NK-92 treated with Interleukin-12 subunit alpha and Interleukin-12 subunit beta, amount 100 ng/mL, for 24 hours (cell line): ENCODE data around the gene STAB2.

Experiments
- DNase-seq: peaks from one replicate; lab custom pipeline; 2025; lab: John Stamatoyannopoulos, UW

Gene STAB2

GRCh38 chr12:103783744-103784664 lies 196.9 kb downstream of the STAB2 start:
- no peak for DNase-seq

DNA sequence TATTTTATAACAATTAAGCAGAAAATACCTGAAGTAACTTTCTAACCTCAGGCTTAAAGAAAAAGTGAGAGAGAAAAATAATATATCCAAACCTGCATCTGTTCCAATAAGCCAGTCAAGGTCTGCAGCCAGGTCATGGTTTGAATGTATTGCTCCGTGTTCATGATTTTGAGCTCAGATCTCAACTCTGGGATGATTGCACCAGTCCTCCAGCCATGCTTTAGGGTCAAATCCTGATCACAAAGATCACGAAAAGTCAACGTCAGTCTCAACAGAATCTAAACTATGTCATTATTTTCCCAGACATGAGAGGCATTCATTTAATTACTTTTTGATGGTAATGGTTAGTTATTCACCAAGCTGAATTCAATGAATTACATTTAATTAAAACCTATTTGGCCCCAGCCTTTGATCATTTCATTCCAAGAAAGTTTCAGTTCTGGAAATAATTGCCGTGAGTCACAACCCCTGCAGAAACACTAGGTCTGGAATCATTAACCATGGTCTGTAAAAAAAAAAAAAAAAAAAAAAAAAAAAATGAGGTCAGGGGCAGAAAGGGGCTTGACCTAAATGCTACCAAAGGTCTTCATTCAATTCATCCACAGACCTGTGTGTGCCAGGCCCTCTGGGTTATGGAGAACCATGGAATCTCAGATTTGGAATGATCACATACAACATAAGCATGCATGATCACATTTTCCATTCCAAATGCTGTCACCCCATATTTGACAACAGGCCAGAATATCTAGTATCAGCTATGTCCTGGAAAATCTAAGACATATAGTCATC lies 198.4 kb downstream of the STAB2 start:
- no peak for DNase-seq

- DNase-seq: no peak
Observed at GRCh38 chr12:103786201-103786600, 199.1 kb downstream of the STAB2 start.

DNA sequence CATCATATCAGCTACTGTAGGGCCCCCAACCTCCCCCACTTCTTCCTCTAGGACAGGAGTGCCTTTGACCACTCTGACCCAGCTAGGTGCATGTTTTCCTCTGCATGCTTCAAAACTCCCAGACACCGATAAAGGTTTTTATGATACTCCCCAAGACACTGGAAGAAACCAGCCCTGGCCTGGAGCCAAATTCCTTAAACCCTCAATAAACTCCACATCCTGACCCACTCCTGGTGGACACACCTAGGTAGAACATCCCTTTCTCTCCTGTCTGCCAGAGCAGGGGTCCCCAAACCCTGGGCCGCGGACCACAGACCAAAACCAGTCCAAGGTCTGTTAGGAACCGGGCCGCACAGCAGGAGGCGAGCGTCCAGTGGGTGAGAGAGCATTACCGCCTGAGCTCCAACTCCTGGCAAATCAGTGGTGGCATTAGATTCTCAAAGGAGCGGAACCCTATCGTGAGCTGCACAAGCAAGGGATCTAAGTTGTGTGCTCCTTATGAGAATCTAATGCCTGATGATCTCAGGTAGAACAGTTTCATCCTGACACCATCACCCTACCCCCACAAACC lies 204.4 kb downstream of the STAB2 start:
- DNase-seq: no peak

DNA sequence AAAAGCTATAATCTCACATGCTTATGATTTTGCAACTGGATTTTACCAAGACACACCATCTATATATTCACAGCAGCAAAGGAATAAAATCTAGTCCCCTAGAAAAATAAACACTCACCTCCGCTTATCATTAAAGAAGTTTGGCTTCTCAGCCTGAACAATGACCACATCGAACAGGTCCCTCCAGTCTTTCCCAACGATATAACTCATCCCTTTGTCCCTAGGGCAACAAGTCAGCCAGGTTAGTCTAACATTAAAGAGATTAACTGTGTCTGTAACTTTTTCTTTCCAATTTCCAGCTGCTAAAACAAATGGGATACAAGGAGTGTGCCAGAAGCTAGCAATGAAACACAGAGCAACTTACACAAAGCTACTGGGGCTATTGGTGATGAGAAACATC lies 206.0 kb downstream of the STAB2 start:
- no peak for DNase-seq

DNA sequence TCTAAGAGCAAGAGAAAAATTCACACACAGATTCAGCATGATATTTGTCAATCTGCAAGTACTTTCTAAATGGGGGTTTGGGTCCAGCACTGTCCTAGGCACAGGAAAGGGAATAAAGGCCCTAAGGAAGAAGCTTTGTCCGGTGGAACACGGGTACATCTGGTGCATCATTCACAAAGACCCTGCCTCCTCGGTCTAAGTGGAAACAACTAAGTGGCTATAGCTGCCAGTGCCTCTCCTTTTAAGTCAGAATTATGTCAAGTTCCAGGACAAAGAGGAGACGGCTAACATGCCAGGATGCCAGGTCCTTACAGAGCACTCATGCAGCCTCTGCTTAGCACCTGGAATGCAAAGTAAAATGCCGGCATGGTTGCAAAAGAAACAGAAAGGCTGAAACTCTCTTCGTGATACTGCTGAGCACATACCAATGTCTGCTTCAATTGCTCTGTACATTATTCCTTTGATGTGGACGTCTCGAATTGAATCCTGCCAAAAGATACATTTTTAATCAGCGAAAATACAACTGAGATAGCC lies 206.5 kb downstream of the STAB2 start:
- DNase-seq: no peak

- no peak for DNase-seq
Observed at GRCh38 chr12:103794309-103795213, 207.5 kb downstream of the STAB2 start.

DNA sequence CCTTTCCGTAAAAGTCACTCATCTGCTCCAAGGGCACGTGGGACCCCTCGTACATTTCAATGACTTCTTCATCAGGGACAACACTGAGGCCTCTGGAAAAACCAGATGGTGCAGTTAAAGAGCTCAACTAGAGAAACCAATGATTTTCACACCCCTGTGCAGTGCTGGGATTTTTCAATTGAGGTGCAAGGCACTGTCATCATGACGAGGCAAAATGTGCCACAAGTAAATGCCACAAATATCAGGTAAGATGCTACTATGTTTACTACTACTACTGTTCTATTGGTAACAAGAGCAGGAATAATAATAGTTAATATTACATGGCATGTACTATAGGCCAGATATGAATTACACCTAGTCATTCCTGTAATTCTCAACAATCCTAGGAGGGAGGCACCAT lies 211.5 kb downstream of the STAB2 start:
- DNase-seq: no peak

DNA sequence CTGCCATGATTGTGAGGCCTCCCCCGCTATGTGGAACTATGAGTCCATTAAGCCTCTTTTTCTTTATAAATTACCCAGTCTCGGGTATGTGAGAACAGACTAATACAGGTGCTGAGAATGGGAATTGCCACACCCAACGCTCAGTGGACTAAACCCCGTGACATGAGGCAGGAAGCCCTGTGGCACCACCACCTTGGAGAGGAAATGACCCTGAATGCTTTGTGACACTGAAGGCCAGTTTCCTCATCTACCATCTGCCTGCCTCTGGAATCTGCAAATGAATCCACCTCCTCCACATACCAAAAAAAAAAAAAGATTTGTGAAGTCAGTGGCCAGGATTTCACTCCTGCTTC lies 212.4 kb downstream of the STAB2 start:
- DNase-seq: no peak

DNA sequence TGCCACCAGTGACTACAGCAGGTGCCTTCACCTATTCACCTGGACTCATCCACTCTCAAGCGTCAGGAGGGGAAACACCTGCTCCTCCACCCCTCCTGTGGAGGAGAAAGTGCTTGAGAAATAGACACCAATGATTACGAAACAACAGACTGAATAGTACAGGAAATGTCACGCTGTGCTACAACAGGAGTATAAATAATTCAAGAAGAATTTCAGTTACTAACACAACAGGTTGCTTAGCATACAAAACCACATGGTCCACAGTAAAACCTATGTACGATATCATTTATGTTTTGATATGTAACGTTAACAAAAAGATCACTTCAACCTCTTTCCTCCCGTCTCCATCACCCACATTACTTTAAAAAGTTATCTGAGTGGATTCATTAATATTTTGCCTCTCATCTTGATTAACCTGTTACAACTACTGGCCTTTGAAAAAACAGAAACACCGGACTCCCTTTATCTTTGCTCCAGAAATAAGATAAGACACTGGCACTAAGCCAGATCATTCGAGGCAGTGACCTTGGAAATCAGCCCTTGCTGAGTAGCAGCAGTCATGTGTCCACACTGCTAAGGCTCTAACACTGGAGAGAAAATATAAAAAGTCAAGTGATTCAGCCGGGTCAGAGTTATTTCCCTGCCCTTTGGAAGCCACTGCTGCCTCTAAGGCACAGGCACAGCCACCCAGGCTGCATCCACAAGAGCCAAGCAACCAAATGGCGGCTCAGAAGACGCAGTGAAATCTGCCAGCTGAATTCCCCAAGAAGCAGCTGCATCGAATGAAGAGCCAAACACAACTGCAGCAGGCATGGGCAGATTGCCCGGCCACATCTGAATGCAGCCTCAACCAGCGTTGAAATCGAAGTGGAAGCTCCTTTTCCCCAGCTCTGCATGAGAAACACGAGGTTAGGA lies 213.0 kb downstream of the STAB2 start:
- no peak for DNase-seq

GRCh38 chr12:103801709-103802585 lies 214.9 kb downstream of the STAB2 start:
- no peak for DNase-seq

- no peak for DNase-seq
Observed at GRCh38 chr12:103802586-103802886, 215.5 kb downstream of the STAB2 start.

DNA sequence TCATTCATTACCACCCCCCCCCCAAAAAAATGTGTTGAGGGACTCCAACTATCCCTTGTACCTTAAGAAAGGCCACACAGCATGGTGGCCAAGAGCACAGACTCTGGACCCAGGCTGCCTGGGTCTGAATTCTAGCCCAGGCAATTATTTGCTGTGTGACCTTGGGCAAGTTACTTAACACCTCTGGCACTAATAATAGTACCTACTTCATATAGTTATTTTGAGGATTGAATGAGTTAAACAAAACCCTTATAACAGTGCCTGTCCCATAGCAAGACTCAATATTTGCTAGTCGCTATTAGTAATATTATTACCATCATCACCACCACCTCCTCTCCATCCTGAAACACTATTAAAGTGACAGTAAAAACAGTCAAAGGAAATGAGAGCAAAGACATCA lies 216.8 kb downstream of the STAB2 start:
- DNase-seq: no peak

DNA sequence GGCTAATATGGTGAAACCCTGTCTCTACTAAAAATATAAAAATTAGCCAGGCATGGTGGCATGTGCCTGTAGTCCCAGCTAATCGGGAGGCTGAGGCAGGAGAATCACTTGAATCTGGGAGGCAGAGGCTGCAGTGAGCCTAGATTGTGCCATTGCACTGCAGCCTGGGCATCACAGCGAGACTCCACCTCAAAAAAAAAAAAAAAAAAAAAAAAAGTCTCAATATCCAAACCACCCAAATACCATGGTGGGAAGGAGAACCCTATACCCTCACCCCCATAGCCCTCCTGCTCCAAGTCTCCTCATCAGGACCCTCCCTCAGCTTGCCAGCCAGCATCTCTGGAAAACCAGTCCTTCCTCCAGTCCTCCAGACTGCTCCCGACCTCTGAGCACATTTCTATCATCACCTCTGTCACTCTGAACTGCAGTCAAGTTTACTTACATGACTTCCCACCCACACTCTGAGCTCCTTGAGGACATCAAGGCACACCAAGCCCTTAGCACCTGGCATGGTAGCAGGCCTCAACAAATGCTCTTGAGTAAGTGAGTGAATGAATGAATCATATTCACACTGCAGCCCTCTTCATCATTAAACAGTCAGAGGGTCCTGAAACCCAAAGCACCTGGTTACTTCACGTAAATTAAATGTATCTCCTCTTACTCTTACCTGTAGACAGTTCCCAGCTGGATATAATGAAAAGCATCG lies 218.7 kb downstream of the STAB2 start:
- no peak for DNase-seq

DNA sequence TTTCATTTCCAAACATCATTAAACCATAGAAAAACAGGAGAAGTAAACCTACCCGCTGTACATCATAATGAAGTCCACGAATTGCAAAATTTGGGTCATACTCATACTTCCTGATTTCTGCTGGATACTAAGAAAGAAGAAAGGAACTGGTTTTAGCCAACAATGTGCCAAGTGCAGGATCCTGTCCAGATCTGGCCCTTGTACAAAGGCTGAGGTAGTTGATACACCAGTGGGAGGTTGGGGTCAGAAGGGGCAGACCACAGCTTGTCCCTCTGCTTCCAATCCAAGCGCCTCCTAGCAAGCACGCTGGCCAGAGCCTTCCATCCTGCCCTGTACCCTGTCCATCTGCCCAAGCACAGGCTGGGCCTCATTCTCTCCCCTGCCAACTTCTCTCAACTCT lies 219.7 kb downstream of the STAB2 start:
- no peak for DNase-seq

DNA sequence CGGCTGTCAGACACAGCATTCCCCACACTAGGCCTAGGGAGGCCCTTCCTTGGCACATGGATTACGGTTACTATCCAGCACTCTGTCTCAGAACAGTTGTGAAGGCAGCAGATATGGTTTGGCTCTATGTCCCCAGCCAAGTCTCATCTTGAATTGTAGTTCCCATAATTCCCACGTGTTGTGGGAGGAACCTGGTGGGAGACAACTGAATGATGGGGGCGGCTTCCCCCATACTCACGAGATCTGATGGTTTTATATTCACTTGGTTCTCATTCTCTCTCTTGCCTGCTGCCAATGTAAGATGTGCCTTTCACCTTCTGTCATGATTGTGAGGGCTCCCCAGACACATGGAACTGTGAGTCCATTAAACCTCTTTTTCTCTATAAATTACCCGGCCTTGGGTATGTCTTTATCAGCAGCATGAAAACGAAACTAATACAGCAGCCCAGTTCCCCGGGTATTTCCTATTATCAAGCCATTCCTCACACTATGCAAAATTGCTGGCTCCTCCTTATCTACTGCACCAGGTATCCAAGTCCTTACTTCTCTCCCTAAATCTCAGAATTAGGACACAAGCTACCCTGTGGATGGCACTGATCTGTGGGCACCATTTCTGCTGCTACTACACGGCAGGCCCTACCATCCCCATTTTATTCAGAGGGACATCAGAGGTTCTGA lies 220.6 kb downstream of the STAB2 start:
- DNase-seq: no peak

GRCh38 chr12:103808239-103808880 lies 221.3 kb downstream of the STAB2 start:
- no peak for DNase-seq

GRCh38 chr12:103809154-103809553 lies 222.1 kb downstream of the STAB2 start:
- no peak for DNase-seq
